GM13977 (cell line): ENCODE results near the gene CRIP1.

Experiments
- DNase-seq: peaks from one replicate; pipeline ENCODE4 v3.0.0; 2012; ENCODE audit warnings: low spot score
- CTCF ChIP-seq: IDR thresholded peaks from 2 replicates; pipeline ENCODE4 v1.5.1; 2012; ENCODE audit warnings: mild to moderate bottlenecking, control low read depth; ENCODE audit not compliant: insufficient read depth; ENCODE audit errors: extremely low read depth, missing control alignments
- in situ Hi-C: fragments of 300-500 bp; cut with MboI; formaldehyde crosslinking; loops from one replicate; pipeline ENCODE4 v1.12.0; 2022; ENCODE audit warnings: low sequenced_read_pairs, low pct_unique_long_range_greater_than_20kb, mixed read lengths, inconsistent platforms; ENCODE audit not compliant: unreplicated experiment

Gene CRIP1

GRCh38 chr14:105496831-105497591 is 10.3 kb downstream of the CRIP1 start:
- no peak for DNase-seq
- no peak for TF ChIP-seq CTCF
- in situ Hi-C loops = loop anchor here (10.0 kb wide), 1 partner anchor 122 kb away; no protein-coding TSS in a partner anchor

DNA sequence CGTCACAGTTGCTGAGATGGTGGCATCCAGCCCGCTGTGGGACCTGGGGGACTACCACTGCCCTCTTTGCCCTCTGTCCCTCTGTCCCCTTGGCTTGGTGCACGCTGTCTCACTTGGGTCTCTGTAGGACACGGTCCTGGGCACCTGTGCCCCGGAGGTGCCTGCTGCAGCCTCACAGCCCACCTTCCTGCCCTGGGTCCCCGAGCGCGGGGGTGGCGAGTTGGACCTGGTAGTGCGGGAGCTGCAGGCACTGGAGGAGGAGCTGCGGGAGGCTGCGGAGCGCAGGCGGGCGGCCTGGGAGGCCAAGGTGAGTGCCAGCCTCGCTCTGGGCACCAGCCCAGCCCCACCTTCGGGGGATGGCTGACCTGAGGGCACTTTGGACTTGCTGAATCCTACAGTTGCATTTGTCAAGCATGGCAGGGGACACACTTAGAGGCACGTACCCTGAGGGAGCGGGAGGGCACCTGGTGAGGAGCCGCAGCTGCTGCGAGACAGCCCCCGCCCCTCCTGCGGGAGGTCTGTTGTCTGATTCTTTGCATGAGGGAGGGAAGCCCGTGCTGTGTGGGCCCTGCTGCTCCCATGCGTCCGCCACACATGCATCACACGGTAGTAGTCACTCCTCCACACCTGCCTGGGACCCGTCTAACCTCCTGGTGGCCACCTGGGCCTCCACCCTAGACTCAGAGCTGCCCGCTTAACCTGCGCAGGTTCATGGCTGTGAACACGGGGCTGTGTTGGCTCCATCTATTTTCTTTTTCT is 11.2 kb downstream of the CRIP1 start:
- no peak for TF ChIP-seq CTCF
- in situ Hi-C loops = loop anchor here (10.0 kb wide), 1 partner anchor 123 kb away; no protein-coding TSS in a partner anchor
- DNase-seq = no peak

GRCh38 chr14:105498430-105499255 is 12.0 kb downstream of the CRIP1 start:
- in situ Hi-C loops = loop anchor here (10.0 kb wide), 1 partner anchor 124 kb away; no protein-coding TSS in a partner anchor
- DNase-seq = no peak
- TF ChIP-seq CTCF = no peak

DNA sequence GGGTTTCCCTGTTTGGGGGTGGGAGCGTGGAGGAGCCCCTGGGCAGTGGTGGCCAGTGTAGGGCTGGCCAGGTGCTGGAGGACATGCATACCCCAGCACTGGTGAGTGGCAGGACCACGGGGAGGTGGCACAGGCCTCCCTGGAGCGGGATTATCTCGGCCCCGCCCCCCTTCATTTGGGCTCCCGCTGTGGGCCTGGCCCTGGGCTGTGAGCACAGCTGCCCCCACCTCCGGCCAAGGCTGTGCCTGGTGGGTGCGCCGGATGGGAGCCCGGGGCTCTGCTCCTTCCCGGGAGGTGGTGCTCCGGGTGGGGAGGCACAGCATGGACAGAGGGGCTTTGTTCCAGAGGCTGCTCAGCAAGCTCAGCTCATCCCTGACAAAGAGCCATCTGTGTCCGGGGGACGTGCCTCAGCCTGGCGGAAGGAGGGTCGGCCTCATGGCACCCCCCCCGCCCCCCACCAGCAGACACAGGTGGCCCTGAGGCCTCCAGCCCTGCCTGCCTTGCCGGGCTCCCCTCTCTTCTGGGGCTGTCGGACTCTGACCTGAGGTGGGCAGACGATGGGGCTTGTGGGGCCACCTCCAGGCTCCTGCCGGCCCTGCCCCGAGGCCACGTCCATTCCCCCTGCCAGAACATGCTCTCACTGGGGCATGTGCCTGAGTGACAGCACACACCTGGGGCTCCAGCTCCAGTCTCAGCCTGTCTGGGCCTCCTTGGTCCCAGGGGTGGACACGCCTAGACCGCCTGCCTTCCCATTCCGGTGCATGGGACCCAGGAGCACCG is 12.8 kb downstream of the CRIP1 start:
- no peak for DNase-seq
- in situ Hi-C loops = loop anchor here (10.0 to 25.0 kb wide), 2 partner anchors 125 to 387 kb away; no protein-coding TSS in a partner anchor
- TF ChIP-seq CTCF = no peak

- TF ChIP-seq CTCF = no peak
- in situ Hi-C loops = loop anchor here (25.0 kb wide), 1 partner anchor 388 kb away; no protein-coding TSS in a partner anchor
- no peak for DNase-seq
These were observed 13.5 kb downstream of the CRIP1 start for GRCh38 chr14:105500036-105500725.
